Measurements from ENCODE around the gene CADPS. TPM values are rescaled to one million over a fixed set of nuclear protein-coding genes. Genes with fewer than 3 reads are reported as not detected.

Gene CADPS
- total RNA-seq, 2 experiments from 2014 or later: 61.3 to 68.6 TPM

DNA sequence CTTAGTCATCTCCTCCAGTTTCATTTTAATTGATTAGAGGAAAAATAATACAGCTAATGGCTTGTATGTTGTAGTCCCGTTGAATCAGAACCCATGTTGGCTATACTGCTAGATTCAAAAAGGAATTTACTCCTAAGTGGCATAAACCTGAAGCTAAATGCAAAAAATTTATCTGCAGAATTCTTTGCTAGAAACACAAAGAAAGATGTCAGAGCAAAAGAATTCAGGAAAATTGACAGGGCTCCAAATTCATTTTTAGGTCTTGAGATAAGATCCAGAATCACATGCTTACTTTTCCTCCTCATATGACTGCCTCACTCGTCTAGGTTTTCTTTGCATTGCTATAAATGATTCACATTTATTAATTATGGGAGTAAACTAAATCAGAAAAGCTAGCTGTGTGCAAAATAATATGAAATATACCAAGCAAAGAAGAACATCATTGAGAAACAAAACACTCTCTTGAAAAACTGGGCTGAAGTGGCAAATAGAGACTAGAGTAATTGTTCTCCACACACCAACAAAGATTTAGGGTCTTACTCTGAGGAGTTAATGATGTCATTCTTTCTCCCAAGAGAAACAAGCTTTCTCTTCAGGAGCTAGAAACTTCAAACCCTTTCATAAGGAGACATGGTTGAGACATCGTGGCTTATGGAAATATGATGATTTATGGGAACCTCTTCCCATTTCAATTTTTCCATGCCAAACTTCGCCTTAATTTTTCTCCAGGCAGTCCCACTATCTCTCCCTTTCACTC, 407.1 kb downstream of the CADPS start:
- no peak overlapping the region for H3K27ac ChIP-seq (ENCODE audit: low read depth, low read length, poor library complexity, severe bottlenecking)
- no peaks in the 10 kb centered on the region for H3K9me3 ChIP-seq (ENCODE audit: low read length)
- intact Hi-C loops (cut with micrococcal nuclease; ENCODE audit: unreplicated experiment): no loop called here
- H3K4me2 ChIP-seq (ENCODE audit: low read length): no peak overlapping the region
- ChIA-PET POLR2A (interaction anchor here (1.5 kb wide), 1 partner anchor 39 kb away, joined by 4 read pairs; no protein-coding TSS in a partner anchor), CTCF (ENCODE audit: unreplicated experiment) (no interaction called here)
- TF ChIP-seq EZH2phosphoT487 (IDR thresholded peaks at IDR 0.05; ENCODE audit: borderline replicate concordance, low read depth, low read length): no peak
- TF ChIP-seq, protein P1, sequence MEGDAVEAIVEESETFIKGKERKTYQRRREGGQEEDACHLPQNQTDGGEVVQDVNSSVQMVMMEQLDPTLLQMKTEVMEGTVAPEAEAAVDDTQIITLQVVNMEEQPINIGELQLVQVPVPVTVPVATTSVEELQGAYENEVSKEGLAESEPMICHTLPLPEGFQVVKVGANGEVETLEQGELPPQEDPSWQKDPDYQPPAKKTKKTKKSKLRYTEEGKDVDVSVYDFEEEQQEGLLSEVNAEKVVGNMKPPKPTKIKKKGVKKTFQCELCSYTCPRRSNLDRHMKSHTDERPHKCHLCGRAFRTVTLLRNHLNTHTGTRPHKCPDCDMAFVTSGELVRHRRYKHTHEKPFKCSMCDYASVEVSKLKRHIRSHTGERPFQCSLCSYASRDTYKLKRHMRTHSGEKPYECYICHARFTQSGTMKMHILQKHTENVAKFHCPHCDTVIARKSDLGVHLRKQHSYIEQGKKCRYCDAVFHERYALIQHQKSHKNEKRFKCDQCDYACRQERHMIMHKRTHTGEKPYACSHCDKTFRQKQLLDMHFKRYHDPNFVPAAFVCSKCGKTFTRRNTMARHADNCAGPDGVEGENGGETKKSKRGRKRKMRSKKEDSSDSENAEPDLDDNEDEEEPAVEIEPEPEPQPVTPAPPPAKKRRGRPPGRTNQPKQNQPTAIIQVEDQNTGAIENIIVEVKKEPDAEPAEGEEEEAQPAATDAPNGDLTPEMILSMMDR (conservative IDR thresholded peaks at IDR 0.05; ENCODE audit: low read length): no peak
- BruUV-seq (replicated peaks): no TSS peak
- DNase-seq (ENCODE audit: low spot score): no peak
- no peaks in the 10 kb centered on the region for H3K36me3 ChIP-seq (ENCODE audit: insufficient read depth, low read length)
- no peaks in the 10 kb centered on the region for H3K4me1 ChIP-seq (ENCODE audit: insufficient read depth, low read length, poor library complexity, severe bottlenecking)
- H2AFZ ChIP-seq (ENCODE audit: low read length): no peak overlapping the region
- H3K9me2 ChIP-seq (ENCODE audit: insufficient read depth, low read length): no peaks in the 10 kb centered on the region
- H4K20me1 ChIP-seq (ENCODE audit: insufficient read depth, low read length): no peaks in the 10 kb centered on the region
- H3K4me3 ChIP-seq (ENCODE audit: low read depth, low read length, poor library complexity, severe bottlenecking): no peak overlapping the region
- H3K79me2 ChIP-seq (ENCODE audit: insufficient read depth, low read depth, low read length): no peaks in the 10 kb centered on the region

DNA sequence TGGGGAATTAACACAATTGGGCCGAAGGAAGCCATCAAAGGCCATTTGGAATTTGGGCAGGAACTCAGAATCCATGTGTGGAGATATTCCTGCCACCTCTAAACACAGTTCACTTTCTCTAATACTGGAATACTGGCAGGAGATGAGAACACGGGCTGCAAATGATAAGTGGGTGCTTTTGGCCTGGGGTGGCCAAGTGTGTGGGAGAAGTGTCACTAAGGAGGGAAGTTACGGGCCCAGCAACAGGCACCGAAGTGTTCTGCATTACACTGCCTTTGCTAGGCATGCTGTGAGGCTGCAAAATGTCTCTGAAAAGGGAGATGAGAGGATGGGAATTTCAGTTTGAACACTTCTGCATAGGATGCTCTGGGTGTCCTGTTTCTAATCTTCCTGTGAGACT, 412.4 kb downstream of the CADPS start:
- DNase-seq (ENCODE audit: low spot score): no peak
- CTCF ChIA-PET (ENCODE audit: unreplicated experiment): no interaction called here
- no peak overlapping the region for H3K4me3 ChIP-seq (ENCODE audit: low read depth, low read length, poor library complexity, severe bottlenecking)
- no peak overlapping the region for H3K4me2 ChIP-seq (ENCODE audit: low read length)
- H3K9me2 ChIP-seq (ENCODE audit: insufficient read depth, low read length): no peaks in the 10 kb centered on the region
- H3K36me3 ChIP-seq (ENCODE audit: insufficient read depth, low read length): no peaks in the 10 kb centered on the region
- no peaks in the 10 kb centered on the region for H4K20me1 ChIP-seq (ENCODE audit: insufficient read depth, low read length)
- BruUV-seq (replicated peaks): no TSS peak
- H2AFZ ChIP-seq (ENCODE audit: low read length): no peak overlapping the region
- intact Hi-C loops (cut with micrococcal nuclease; ENCODE audit: unreplicated experiment): no loop called here
- TF ChIP-seq EZH2phosphoT487 (IDR thresholded peaks at IDR 0.05; ENCODE audit: borderline replicate concordance, low read depth, low read length): no peak
- TF ChIP-seq, protein P1 (conservative IDR thresholded peaks at IDR 0.05; ENCODE audit: low read length): no peak
- H3K27ac ChIP-seq (ENCODE audit: low read depth, low read length, poor library complexity, severe bottlenecking): no peak overlapping the region
- no peaks in the 10 kb centered on the region for H3K9me3 ChIP-seq (ENCODE audit: low read length)
- no peaks in the 10 kb centered on the region for H3K79me2 ChIP-seq (ENCODE audit: insufficient read depth, low read depth, low read length)
- POLR2A ChIA-PET: no interaction called here
- H3K4me1 ChIP-seq (ENCODE audit: insufficient read depth, low read length, poor library complexity, severe bottlenecking): no peaks in the 10 kb centered on the region

DNA sequence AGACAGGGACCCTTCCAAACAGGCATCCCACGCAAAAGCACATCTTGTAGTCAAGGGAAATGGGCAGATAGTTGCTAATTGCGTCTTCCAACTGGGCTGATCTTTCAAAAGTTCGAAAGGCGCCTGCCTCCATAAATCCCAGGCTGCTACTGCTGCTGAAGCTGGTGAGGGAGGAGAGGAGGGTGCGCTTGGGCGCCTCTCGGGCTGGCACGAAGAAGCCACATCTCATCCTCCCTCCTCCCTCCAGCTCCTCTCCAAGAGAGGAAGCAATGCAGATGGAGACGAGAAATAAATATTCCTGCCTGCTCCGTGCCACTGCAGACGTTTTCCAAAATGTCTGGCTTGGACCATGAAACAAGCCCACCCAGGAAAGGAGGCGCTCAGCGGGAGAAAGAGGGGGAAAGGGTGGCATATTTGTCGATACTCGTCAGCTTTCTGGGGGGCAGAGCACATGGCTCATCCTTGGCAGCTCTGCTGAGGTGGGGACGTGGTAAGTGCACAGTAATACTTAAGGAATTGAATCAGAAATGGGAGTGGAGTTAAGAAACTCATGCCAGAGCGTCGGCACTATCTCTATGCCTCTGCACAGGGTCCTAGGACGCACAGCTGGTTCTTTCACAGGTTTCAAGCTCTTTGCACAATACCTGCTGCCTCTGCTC, 413.0 kb downstream of the CADPS start:
- TF ChIP-seq, protein P1 (conservative IDR thresholded peaks at IDR 0.05; ENCODE audit: low read length): no peak
- no peak for TF ChIP-seq EZH2phosphoT487 (IDR thresholded peaks at IDR 0.05; ENCODE audit: borderline replicate concordance, low read depth, low read length)
- Histone ChIP-seq H2AFZ (ENCODE audit: low read length) (no peak overlapping the region), H3K4me3 (ENCODE audit: low read depth, low read length, poor library complexity, severe bottlenecking) (no peak overlapping the region), H3K36me3 (ENCODE audit: insufficient read depth, low read length) (no peaks in the 10 kb centered on the region), H3K79me2 (ENCODE audit: insufficient read depth, low read depth, low read length) (no peaks in the 10 kb centered on the region), H3K9me2 (ENCODE audit: insufficient read depth, low read length) (no peaks in the 10 kb centered on the region), H4K20me1 (ENCODE audit: insufficient read depth, low read length) (no peaks in the 10 kb centered on the region), H3K4me2 (ENCODE audit: low read length) (no peak overlapping the region), H3K27ac (ENCODE audit: low read depth, low read length, poor library complexity, severe bottlenecking) (no peak overlapping the region), H3K4me1 (ENCODE audit: insufficient read depth, low read length, poor library complexity, severe bottlenecking) (no peaks in the 10 kb centered on the region), H3K9me3 (ENCODE audit: low read length) (no peaks in the 10 kb centered on the region)
- intact Hi-C loops (cut with micrococcal nuclease; ENCODE audit: unreplicated experiment): no loop called here
- ChIA-PET CTCF (ENCODE audit: unreplicated experiment) (no interaction called here), POLR2A (interaction anchor here (0.8 kb wide), 1 partner anchor 15 kb away, joined by 4 read pairs; no protein-coding TSS in a partner anchor)
- DNase-seq (ENCODE audit: low spot score): no peak
- no TSS peak for BruUV-seq (replicated peaks)

Data from OCI-LY7 (cell line).